Breast epithelium (tissue), 4 donors: Measurements from ENCODE around the gene TPM4. TPM values are rescaled to one million over a fixed set of nuclear protein-coding genes. Genes with fewer than 3 reads are reported as not detected.
A peak's percentile ranks its signal among the peaks of the same experiment; 100 is the strongest.

Source experiments
- DNase-seq, 2 donors: peaks; one replicate each; pipeline ENCODE4 v3.0.0-alpha.2; 2019; ENCODE audit warnings: low spot score in 2 of 2
- H3K27ac ChIP-seq, 2 donors: fragments of 200-600 bp; sonication (generic) in 1 of 2; one replicate each; pipeline ENCODE4 v1.5.1; 2016 to 2019; ENCODE audit warnings: mild to moderate bottlenecking in 1 of 2
- H3K27me3 ChIP-seq, 2 donors: fragments of 200-600 bp; sonication (generic) in 1 of 2; one replicate each; pipeline versions ENCODE4 v1.5.1 to v1.6.0; 2017 to 2019; ENCODE audit warnings: control low read depth in 1 of 2, mild to moderate bottlenecking in 1 of 2
- H3K36me3 ChIP-seq: fragments of 200-600 bp; one replicate; pipeline ENCODE4 v1.5.1; 2019
- H3K4me1 ChIP-seq, 2 donors: fragments of 200-600 bp; sonication (generic); one replicate each; pipeline ENCODE4 v1.5.1; 2016 to 2019; ENCODE audit warnings: control low read depth in 1 of 2
- H3K4me3 ChIP-seq, 3 donors: fragments of 200-600 bp; sonication (generic); 1 replicate in 2 of 3; 2 replicates in 1 of 3; pipeline ENCODE4 v1.5.1; 2016 to 2019; ENCODE audit warnings: mild to moderate bottlenecking in 3 of 3, moderate library complexity in 2 of 3
- H3K9me3 ChIP-seq, 2 donors: fragments of 200-600 bp; sonication (generic) in 1 of 2; one replicate each; pipeline ENCODE4 v1.5.1; 2016 to 2019; ENCODE audit warnings: control low read depth in 1 of 2
- POLR2A ChIP-seq: fragments of 450-650 bp; IDR thresholded peaks from one replicate; pipeline ENCODE4 v1.6.1; 2016; ENCODE audit warnings: antibody characterized with exemption, mild to moderate bottlenecking, moderate library complexity
- POLR2AphosphoS5 ChIP-seq, 3 donors: sonication (generic); formaldehyde crosslinking; IDR thresholded peaks; one replicate each; pipeline ENCODE4 v1.6.1; 2017; ENCODE audit warnings: antibody characterized with exemption in 3 of 3
- intact Hi-C: fragments of 100-400 bp; cut with DNase I; formaldehyde crosslinking; loops from one replicate; pipeline ENCODE4 v1.15.1; 2023; ENCODE audit warnings: low total_unique reads
- total RNA-seq, 3 donors: library from RNA; depleted of rRNA; stranded (reverse); fragments of >200 nt; gene quantifications; one replicate each; pipeline ENCODE4 v1.1.0, GENCODE V29; 2016
- TF ChIP-seq, protein P1 (sequence below), 3 donors: fragments of 450-650 bp; IDR thresholded peaks; one replicate each; pipeline ENCODE4 v1.5.1; 2016 to 2017; ENCODE audit warnings: antibody characterized with exemption in 3 of 3, mild to moderate bottlenecking in 3 of 3, moderate library complexity in 3 of 3

TPM4 gene
- total RNA-seq, 3 donors from 2014 or later = 257 to 652 (median 430) TPM

DNA sequence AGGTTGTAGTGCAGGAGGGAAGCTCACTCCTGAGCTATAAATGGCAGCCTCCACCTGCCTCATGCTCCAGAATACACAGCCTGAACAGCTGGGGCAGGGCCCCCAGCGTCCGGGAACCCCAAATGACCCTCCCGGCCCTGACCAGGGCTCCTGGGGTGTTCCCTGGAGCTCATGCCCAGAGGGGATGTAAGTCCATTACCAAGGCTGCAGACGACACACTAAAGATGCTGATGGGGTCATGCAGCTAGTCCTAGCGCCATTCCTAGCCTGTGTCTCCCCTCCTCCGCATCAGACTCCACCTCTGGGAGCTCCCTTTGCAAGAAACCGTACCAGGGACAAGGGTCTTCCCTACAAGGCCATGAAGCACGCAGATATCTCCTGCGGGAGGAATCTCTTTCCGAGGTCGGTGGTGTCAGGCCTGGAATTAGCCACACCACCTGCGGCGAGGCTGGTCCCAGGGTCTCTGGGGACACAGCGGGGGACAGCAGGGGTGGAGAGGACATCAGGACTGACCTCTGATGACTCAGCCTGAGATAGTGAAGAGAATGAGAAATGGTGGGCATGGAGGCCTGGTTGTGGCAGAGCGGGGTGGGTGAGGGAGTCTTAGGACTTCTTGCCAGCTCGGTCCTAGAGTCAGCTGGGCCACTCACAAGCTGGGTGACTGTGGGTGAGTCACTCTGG is 11.9 kb upstream of the TPM4 start:
- Histone ChIP-seq H3K4me3 (no peak overlapping the region), H3K9me3 (peaks cover 0 to 6% of the 10 kb centered on the region in 2 donors), H3K36me3 (no peaks in the 10 kb centered on the region), H3K4me1 (peaks cover 0 to 5% of the 10 kb centered on the region in 2 donors), H3K27ac (peak overlapping the region; percentile 60 to 77), H3K27me3 (no peaks in the 10 kb centered on the region)
- intact Hi-C loops = no loop called here
- TF ChIP-seq POLR2AphosphoS5 (IDR thresholded peaks at IDR 0.05) = no peak
- TF ChIP-seq POLR2A = no peak
- TF ChIP-seq, protein P1, sequence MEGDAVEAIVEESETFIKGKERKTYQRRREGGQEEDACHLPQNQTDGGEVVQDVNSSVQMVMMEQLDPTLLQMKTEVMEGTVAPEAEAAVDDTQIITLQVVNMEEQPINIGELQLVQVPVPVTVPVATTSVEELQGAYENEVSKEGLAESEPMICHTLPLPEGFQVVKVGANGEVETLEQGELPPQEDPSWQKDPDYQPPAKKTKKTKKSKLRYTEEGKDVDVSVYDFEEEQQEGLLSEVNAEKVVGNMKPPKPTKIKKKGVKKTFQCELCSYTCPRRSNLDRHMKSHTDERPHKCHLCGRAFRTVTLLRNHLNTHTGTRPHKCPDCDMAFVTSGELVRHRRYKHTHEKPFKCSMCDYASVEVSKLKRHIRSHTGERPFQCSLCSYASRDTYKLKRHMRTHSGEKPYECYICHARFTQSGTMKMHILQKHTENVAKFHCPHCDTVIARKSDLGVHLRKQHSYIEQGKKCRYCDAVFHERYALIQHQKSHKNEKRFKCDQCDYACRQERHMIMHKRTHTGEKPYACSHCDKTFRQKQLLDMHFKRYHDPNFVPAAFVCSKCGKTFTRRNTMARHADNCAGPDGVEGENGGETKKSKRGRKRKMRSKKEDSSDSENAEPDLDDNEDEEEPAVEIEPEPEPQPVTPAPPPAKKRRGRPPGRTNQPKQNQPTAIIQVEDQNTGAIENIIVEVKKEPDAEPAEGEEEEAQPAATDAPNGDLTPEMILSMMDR (IDR thresholded peaks at IDR 0.05) = no peak
- no peak for DNase-seq

DNA sequence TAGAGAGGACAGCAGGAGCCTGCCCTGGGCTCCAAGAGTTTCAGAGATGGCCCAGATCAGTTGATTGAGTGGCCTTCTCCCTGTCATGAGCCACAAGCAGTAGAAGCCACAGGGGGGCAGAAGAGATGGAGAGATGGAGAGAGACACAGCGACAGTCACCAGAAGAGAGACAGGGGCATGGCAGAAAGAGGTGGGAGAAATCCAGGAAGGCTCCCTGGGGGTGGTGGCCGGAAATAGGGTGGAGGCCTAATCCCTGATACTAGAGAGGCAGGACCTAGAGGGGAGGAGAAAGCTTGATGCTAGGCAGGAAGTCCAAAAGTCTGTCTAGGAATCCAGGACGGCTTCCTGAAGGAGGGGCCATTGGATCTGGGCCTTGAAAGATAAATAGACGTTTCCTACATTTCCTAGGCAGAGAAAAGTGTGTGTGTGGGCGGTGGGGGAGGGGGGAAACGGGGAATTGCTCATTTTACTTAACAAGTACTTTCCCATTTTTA is 9.6 kb upstream of the TPM4 start:
- Histone ChIP-seq H3K4me1 (peaks cover 3 to 10% of the 10 kb centered on the region in 2 donors), H3K27me3 (no peaks in the 10 kb centered on the region), H3K36me3 (no peaks in the 10 kb centered on the region), H3K4me3 (peak overlapping the region; percentile 32 to 84 (median 80)), H3K9me3 (no peaks in the 10 kb centered on the region), H3K27ac (peak overlapping the region; percentile 95 to 97)
- DNase-seq = no peak
- intact Hi-C loops = no loop called here
- TF ChIP-seq POLR2A = no peak
- TF ChIP-seq POLR2AphosphoS5 (IDR thresholded peaks at IDR 0.05) = no peak
- TF ChIP-seq, protein P1 (IDR thresholded peaks at IDR 0.05) = peak in 2 of 3 donors; percentile 22 to 38

DNA sequence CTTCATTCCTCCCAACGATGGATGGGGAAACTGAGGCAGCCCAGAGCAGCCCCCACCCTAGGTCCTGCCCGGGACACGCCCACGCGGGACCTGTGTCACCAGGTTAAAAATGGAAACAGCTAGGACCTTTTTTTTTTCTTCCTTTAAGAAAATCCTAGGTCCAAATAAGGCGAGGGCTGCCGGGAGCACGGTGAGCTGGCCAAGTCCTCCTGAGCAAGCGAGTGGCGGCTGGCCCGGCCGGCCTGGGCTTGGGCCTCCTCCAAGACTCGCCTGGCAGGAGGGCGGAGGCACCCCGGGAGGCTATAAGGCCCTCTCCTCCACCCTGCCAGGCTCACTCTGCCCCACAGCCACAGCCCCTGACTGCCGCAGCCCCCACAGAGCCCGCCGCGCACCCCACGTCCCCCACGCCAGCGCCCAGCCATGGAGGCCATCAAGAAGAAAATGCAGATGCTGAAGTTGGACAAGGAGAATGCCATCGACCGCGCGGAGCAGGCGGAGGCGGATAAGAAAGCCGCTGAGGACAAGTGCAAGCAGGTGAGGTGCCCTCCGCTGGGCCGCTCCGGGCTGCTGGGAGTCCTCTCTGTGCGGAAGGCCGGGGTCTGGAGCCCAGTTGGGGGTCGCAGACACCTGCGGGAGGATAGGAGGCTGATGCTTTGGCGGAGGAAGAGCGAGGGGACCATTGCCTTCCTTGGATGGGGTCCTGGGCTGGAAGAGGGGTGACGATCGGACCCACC is 8.9 kb upstream of the TPM4 start:
- H3K9me3 ChIP-seq = no peaks in the 10 kb centered on the region
- peaks cover 3 to 10% of the 10 kb centered on the region in 2 donors for H3K4me1 ChIP-seq
- no peaks in the 10 kb centered on the region for H3K36me3 ChIP-seq
- DNase-seq = peak; percentile 87 to 94
- peak overlapping the region; percentile 95 to 97 for H3K27ac ChIP-seq
- H3K4me3 ChIP-seq = peak overlapping the region; percentile 32 to 84 (median 80)
- no peaks in the 10 kb centered on the region for H3K27me3 ChIP-seq
- TF ChIP-seq POLR2AphosphoS5 (IDR thresholded peaks at IDR 0.05) (peak; percentile 66 to 91 (median 69)), POLR2A (peak; percentile 76)
- TF ChIP-seq, protein P1 (IDR thresholded peaks at IDR 0.05) = no peak
- intact Hi-C loops = no loop called here

DNA sequence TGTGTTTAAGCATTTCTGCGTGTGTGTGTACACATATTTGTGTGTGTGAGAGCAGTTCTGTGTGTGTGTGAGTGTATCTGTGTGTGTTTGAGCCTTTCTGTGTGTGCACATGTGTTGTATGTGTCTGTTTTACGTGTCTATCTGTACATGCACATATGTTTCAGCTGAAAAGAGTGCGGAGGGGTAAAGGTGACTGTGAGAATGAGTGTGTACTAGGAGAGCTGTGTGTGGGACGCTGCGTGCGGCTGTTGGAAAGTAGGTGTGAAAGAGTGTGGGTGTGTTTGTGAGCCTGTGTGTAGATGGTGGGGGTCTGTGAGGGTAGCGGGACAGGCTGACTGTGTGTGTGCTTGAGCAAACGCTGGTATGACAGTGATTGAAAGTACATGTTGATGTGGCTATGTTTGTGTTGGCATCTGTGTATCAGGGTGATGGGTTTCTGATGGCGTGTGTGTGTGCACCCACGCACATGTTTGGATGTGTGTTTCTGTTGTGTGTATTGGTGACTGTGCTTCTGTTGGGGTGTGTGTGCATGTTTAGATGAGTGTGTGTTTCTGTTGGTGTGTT is 7.5 kb upstream of the TPM4 start:
- Histone ChIP-seq H3K4me1 (peaks cover 3 to 10% of the 10 kb centered on the region in 2 donors), H3K9me3 (no peaks in the 10 kb centered on the region), H3K27ac (peak overlapping the region; percentile 95 to 97), H3K36me3 (no peaks in the 10 kb centered on the region), H3K4me3 (peak overlapping the region; percentile 32 to 84 (median 80)), H3K27me3 (no peaks in the 10 kb centered on the region)
- intact Hi-C loops = no loop called here
- TF ChIP-seq POLR2A = no peak
- TF ChIP-seq, protein P1 (IDR thresholded peaks at IDR 0.05) = no peak
- peak in 1 of 3 donors; percentile 24 for TF ChIP-seq POLR2AphosphoS5 (IDR thresholded peaks at IDR 0.05)
- DNase-seq = no peak
